Activated CD8-positive, alpha-beta memory T cell treated with anti-CD3 and anti-CD28 coated beads, Interleukin-2, amount 50 U/mL, for 24 hours (primary cell): ENCODE results near the gene LENG8.
"Not testable (repeated sequence)": the region's sequence is repeated elsewhere in the genome, so short reads cannot be mapped to it uniquely, and the experiment has no call there.

ENCODE experiments used
- DNase-seq: peaks from one replicate; pipeline ENCODE4 v3.0.0-alpha.2; 2020; ENCODE audit errors: extremely low read depth

LENG8 gene

GRCh38 chr19:54460230-54461005, 11.4 kb downstream of the LENG8 start:
- no peak for DNase-seq

- DNase-seq: no peak
These were observed 12.2 kb downstream of the LENG8 start for GRCh38 chr19:54461210-54461609.

DNA sequence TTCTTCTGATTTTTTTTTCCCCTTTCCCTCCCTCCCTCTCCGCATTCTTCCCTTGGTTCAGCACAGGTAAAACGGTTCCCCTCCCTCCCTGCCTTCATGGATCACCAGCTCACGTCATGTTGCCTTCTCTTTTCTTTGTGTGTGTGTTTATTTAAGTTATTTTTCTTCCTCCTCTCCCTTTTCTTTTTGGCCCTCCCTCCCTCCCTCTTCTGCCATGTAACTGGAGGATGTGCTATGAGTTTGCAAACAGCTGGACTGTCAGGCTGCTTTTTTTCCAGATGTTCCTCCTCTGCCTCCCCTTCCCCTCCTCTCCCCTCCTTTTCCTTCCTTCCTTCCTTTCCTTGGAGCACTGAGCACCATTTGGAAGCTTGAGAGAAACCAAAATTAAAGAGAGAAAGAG, 12.6 kb downstream of the LENG8 start:
- DNase-seq: no peak

GRCh38 chr19:54462047-54462654, 13.2 kb downstream of the LENG8 start:
- no peak for DNase-seq

DNA sequence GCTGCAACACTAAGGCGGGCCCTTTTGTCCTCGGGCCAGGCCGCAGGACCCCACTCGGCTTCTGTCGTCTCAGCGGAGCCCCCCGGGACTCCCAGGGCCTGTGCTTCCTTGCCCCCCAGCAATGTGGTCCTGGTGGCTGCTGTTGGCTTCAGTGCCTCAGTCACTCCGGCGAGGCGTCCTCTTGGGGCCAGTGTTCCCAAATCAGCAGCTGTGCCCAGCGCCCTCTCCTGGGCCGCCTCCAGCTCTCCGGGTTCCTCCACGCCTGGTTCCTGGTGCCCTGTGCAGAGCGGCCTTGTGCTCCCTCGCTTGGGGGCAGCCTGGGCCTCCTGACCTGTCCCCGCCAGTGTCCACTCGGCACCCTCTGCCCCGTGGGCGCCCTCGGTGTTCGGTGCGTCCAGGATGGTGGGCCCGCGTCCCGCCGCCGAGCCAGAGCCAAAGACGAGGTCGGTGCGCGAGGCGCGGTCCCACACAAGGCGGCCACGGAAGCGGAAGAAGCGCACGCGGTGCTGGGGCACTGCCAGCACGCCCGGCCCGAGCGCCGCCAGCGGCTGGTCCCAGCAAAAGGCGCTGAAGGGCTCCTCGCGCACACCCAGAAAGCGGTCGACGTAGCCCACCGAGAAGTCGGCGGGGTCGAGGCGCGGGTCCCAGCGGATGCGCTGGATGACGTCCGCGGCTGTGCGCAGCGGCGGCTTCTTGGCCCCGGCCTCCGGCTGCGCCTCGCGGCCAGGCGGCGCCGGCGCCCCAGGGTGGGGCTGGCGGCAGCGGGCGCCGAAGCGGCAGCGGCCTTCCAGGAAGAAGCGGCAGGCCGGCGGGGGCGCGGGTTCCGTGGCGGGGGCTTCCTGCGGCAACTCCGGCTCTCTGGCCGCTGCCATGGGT, 13.9 kb downstream of the LENG8 start:
- DNase-seq: no peak

- DNase-seq: peak; percentile 93
These were observed 14.6 kb downstream of the LENG8 start, which contains the start of gene LENG9 for GRCh38 chr19:54463531-54464043. TSS of gene LENG9 (minus strand) at chr19:54463778. CDS start at chr19:54463526, 252 bp downstream.

DNA sequence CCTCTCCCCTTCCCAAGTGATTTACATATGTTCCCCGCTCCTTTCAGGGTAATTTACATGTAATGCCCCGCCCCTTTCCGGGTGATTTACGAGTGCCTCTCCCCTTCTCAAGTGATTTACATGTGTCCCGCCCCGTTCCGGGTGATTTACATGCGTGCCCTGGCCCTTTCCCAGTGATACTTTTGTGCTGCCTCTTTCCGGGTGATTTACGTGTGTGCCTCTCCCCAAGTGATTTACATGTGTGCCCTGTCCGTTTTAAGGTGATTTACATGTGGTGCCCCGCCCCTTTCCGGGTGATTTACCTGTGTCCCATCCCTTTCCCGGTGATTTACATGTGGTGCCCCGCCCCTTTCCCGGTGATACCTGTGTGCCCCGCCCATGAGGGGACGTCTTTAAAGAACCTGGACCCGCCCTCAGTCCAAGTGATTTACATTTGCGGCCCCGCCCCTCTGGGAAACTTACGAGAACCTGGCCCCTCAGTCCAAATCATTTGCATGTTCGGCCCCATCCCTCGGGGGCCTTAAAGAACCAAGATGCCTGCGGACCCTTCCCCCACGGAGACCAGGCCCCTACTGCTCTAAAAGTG, 15.1 kb downstream of the LENG8 start:
- peak; percentile 75 for DNase-seq

DNA sequence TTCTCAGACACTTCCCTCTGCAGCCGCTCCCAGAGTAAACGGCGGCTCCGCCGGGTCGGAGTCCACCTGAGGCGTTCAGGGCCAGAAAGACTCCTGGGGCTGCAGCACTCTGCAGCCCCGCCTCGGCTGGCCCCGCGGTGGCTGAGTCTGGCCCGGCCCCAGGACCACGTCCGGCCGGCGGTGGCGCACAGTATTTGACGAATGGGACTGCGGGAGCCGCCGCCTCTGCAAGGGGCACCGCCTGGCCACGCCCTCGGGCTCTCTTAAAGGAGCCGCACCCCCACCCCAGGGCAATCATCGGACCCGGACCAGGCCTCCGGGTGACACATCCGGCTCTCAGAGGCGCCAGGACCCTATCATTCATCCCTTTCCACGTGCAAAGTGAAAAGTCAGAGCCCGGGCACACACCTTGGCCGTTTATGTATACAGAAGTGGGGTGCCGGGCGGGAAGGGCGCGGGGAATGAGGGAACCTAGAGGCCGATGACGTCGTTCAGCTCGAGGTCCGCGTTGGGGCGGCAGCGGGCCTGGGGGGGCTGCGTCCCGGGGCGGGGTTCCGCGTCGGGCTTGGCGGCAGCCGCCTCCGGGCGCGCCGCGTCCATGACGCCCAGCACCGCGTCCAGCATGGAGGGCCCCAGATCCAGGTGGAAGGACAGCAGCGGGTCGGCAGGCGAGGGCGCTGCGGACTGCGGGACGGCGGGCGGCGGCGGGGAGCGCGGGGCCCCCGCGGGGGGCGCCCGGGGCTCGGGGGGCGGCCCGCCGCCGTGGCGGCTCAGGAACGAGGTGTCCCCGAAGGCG, 15.8 kb downstream of the LENG8 start:
- no peak for DNase-seq

- no peak for DNase-seq
These were observed 16.6 kb downstream of the LENG8 start for GRCh38 chr19:54465426-54466109.

DNA sequence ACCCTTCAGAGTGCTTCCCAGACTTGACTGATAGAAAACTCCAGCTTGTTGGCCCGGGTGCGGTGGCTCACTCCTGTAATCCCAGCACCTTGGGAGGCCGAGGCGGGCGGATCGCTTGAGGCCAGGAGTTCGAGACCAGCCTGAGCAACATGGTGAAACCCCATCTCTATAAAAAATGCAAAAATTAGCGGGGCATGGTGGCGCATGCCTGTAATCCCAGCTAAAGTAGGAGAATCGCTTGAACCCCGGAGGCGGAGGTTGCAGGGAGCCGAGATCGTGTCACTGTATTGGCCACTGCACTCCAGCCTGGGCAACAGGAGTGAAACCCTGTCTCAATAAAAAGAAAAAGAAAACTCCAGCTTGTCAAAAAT, 17.1 kb downstream of the LENG8 start:
- DNase-seq: not testable (repeated sequence)

DNA sequence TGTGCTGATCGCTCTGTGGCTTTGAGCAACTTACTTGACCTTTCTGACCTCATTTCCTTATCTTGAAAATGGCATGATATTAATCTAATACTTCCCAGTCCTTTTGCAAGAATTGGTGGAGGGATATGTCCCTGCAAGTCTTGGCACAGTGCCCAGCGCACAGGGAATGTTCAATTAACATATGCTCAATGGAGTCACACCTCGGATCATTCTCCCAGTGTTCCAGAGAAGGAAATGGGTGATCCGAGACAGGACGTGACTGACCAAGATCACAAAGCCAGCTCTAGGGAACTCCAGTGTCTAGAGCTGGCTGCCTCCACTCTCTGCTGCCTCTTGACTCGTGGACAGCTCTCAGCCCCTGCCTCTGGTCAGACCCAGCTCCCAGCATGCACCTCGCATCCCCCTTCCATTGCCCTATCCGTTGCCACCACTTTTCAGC, 20.5 kb downstream of the LENG8 start:
- no peak for DNase-seq

DNA sequence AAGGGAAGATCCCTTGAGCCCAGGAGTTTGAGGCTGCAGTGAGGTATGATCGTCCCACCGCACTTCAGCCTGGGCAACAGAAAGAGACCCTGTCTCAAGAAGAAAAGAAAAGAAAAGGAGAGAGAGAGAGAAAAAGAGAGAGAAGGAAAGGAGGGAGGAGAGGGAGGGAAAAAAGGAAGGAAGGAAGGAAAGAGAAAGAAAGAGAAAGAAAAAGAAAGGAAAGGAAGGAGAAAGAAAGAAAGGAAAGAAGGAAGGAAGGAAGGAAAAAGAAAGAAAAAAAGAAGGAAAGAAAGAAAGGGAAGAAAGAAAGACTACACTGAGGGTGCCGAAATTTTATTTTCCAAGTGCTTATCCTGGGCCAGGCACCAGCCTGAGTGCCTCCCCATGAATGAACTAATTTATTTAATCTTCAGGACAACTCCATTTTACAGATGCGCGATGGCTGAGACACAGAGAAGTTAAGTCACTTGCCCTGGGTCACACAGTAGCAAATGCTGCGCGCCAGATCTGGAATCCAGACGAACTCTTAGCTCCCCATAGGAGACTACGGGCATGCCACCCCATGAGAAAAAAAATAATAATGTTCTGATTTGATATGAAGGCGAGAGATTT, 21.4 kb downstream of the LENG8 start:
- DNase-seq: no peak

DNA sequence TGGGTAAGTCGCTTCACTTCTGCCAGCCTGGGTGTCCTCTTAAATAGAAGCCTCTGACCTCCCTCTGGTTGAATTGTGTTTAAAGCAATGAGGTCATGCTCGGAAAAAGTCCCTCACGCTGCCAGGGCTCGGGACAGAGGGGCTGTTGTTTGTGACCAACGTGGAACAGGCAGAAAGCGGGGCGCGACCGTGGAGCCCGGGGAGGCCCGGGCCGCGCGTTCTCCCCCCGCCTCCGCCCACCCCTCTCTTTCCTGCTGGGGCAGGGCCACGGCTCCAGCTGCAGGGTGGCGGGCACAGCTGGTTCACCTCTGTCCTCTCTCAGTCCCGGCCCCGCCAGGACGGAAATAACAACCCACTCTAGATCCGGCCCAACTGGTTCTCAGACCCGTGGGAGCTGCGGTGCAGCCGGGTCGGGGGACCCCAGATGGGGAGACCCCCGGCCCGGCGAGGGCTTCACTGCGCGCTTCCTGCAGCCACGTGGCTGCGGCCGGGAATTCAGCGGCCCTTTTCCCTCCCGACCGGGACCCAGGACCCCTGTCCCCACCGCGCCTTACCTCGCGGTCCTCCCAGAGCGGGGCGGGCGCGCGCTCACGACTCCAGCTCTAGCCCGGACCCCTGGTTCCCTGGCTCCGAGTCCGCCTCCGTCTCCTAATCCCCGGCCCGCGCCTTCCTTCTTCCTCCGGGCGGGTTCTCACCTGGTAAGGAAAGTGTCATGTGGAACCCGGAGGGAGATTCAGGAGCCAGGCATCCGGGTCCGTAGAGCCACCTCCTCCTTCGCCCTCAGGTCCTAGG, 22.2 kb downstream of the LENG8 start:
- no peak for DNase-seq

DNA sequence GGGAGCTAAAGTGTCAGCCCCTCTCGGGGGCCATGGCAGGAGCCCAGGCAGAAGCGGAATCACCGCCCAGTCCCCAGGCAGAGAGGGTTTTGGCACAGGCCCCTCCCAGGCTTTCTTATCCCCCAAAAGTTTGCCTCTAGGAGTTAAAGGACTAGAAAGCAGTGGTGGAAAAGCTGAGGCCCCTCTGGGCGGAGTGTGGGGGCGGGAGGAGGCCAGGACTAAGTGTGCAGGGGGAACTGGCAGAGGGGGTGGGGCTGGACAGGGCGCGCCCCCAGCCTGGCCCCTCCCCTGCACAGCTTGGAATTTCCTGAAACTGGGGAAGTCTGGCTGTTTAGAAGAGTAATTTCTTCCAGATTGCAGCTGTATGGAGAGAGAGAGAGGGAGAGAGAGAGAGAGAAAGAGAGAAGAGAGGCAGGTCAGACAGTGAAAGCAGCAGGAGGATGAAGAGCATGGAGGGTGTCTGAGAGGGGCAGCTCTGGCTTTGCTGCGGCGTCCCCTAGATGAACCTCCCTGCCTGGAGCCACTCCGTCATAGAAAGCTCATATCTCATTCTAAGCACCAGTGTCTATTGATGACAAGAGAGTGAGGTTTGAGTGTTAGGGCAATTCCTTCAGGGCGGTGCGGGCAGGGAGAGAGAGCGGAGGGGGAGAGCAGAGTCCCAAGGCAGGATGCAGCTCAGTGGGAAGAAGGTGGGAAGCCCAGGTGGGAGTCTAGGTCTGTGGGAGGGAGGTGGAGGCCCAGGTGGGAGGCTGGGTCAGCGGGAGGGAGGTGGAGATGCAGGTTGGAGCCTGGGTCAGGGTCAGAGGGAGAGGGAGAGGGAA, 24.3 kb downstream of the LENG8 start, which contains the start of gene CDC42EP5:
Gene CDC42EP5, minus strand, starts transcription at position 226 of the 821 bp plus-strand sequence. CDS start 7,749 bp downstream, outside the sequence.
- DNase-seq: no peak

DNA sequence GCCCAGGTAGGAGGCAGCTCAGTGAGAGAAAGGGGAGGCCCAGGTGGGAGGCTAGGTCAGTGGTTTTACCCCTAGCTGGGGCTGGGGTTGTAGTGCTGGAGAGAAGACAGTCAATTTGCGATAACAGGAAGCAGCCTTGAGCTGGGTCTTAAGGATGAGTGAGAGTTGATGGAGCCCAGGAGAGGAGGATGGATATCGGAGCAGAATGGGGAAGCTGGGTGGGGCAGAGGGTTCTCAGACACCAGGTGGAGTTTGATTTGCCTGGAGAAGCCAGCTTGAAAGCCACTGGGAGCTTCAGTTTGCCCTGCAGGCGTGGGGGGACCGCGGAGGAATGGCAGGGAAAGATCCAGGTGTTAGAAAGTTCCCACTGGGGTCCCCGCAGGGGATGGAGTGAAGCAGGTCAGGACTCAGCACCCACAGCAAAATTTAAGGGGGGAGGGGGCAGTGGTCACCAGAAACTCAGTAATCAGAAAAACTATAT, 24.9 kb downstream of the LENG8 start:
- no peak for DNase-seq

DNA sequence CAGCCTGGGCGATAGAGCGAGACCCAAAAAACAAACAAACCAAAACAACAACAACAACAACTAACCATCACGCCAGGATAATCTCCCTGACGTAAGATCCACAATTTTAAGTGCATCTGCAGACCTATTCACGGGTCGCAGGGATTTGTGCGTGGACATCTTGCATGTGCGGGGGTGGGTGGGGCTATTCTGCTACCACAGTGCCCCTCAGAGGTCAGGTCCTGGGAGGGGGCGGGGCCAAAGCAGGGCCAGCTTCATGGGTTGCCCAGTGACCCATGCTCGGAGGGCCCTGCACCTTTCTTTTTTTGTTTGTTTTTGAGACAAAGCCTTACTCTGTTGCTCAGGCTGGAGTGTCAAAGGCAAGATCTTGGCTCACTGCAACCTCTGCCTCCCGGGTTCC, 26.7 kb downstream of the LENG8 start:
- DNase-seq: no peak

GRCh38 chr19:54477650-54478049, 28.7 kb downstream of the LENG8 start:
- DNase-seq: no peak

- DNase-seq: no peak
These were observed 29.8 kb downstream of the LENG8 start for GRCh38 chr19:54478677-54479266.
